ENCODE data around the gene CCND1.
A peak's percentile ranks its signal among the peaks of the same experiment; 100 is the strongest.

The CCND1 gene

DNA sequence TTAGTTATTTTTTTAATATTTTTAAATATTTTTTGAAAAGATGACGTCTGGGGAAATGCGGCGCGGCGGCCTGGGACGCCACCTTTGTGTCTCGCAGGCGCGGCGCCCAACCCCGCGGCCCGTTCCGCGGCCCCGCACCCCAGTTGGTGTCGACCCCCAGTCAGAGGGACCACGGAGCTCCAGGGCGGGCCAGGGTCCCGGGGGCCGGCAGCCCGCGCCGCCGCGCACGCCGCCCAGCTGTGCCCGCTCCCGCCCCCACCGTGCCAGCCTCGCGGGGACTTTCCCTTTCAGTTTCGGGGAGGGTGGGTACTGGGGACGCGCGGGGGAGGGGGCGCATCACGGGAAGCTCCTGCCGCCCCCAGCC, 1.6 kb downstream of the CCND1 start:
- DNase-seq: peak; percentile 55

DNA sequence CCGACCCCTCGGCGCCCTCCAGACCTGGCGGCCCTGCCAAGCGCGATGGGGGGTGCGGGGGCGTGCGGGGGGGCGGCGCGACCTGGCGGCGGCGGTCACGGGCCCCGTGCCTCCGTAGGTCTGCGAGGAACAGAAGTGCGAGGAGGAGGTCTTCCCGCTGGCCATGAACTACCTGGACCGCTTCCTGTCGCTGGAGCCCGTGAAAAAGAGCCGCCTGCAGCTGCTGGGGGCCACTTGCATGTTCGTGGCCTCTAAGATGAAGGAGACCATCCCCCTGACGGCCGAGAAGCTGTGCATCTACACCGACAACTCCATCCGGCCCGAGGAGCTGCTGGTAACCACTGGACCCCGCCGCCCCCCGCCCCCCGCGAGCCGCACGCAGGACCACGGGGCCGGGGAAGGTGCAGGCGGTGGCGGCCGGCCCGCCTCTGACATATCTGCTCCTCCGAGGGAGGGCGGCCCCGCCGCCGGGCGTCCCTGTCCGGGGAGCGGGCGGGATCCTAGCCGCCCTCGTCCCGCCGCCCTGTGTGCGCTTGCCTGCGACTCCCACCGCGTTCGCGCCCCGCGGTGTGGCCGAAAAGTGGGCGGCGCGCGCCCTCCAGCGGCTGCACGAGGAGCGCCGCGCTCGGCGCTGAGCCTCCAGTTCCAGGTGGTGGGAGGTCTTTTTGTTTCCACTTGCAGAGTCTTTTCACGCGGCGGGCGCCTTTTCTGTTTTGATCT, 2.1 kb downstream of the CCND1 start:
- peak; percentile 79 for DNase-seq

DNA sequence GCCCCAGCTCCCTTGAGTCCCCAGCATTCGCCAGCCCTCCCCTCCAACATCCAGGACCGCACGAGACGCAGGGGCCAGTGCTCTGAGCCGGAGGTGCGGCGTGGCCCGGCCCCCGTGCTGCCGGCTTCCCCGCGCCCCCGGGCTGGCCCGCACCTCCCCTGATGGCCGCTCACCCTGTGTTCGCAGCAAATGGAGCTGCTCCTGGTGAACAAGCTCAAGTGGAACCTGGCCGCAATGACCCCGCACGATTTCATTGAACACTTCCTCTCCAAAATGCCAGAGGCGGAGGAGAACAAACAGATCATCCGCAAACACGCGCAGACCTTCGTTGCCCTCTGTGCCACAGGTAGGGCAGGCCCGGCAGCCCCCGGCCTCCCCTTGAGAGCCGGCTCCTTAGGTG, 2.7 kb downstream of the CCND1 start:
- no peak for DNase-seq

DNA sequence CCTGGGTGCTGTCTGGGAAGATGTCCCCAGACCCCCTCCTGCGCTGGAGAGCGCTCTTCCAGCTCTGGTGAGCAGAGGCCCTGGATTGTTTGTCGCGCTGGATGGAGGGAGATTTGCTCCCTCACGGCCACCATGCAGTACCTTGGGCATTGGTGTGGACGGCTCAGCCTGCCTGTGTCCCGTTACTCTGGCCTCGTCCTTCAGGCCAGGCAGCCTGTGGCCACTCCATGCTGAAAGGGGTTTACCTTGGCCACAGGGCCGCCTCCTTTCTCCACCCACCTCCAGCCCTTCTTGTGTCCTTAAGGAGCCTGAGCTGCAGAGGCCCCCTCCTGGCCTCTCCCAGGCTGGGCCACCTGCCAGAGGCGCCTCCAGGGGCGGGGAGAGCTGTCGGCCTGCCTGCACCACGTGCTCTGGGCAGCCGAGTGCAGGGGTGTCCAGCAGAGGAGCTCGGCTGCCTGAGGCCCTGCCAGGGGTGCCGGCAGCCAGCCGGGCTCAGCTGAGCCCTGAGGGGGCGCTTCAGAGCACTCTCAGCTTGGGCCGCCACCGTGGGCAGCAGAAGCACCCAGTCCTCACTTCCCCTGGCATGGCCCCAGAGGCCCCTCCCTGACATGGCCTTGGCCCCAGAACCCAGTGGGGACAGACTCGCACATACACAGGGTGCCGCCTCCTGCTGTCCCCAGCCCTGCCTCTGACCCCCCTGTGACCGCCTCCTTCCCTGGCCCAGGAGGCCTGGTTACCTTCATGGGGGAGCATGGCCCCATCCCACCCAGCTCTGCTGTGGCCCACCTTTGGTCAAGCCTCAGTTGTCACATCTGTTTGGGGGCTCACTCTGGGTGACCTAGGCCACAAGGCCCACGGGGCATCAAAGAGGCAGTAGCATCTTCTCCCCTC, 3.4 kb downstream of the CCND1 start:
- DNase-seq: no peak

DNA sequence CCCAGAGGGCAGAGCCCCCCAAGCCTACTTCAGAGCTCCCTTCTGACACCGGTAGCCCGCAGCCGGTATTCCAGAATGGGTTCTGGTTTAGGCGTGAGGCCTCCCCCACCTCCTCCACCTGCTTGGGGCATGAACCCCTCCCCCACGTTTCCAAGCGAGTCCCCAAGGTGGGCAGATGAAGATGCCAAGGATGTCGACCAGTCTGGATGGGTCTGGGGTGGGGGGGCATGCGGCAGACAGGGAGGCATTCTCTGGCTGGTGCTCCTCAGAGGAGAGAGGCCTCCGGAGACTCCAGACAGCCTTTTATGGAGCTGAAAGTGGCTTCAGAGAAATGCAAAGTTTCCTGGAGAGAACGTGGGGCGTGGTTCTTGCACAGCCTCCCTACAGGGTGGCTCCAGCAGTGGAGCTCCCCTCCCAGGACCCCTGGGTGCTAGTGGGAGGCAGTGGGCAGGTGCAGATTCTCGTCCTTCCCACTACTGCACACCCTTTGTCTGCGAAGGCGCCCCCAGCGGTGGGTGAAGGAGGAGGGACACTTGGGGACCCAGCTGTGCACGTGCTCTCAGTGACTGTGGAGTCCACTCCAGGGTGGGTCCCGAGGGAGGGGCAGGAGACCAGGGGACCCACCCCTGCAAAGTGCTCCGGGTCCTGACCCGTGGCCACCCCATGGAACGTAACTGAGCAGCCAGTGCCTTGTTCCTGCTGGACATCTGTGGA, 4.2 kb downstream of the CCND1 start:
- no peak for DNase-seq

DNA sequence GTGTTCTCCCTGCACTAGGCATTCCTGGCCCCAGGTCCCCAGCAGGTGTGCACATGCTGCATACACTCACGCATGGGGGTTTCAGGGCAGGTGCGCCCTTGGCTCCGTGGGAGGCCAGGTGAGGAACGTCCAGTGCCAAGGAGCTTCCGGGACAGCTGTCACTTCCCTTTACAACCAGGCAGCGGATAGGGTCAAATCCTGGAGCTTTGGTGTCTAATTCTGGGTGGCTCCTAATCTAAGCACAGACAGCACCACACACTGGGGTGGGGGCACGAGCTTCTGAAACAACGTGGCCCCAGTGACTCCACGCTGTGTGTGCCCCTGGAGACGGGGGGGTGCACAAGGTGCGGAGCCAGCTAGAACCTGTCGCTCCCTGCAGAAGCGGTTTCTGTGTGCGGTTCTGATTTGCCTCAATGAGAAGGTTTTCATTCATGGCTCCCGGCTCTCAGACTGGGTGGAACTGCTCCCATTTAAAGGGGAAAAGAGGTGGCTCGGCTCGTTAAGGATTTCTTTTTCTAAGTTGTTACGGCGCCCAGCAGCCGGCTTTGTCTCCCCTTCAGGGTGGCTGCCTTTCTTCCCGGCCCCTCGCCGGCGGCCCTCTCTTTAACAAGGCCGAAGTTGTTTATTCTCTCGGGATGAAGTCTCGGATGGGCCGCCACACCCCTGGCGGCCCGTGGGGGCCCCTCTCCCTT, 5.0 kb downstream of the CCND1 start:
- DNase-seq: no peak

DNA sequence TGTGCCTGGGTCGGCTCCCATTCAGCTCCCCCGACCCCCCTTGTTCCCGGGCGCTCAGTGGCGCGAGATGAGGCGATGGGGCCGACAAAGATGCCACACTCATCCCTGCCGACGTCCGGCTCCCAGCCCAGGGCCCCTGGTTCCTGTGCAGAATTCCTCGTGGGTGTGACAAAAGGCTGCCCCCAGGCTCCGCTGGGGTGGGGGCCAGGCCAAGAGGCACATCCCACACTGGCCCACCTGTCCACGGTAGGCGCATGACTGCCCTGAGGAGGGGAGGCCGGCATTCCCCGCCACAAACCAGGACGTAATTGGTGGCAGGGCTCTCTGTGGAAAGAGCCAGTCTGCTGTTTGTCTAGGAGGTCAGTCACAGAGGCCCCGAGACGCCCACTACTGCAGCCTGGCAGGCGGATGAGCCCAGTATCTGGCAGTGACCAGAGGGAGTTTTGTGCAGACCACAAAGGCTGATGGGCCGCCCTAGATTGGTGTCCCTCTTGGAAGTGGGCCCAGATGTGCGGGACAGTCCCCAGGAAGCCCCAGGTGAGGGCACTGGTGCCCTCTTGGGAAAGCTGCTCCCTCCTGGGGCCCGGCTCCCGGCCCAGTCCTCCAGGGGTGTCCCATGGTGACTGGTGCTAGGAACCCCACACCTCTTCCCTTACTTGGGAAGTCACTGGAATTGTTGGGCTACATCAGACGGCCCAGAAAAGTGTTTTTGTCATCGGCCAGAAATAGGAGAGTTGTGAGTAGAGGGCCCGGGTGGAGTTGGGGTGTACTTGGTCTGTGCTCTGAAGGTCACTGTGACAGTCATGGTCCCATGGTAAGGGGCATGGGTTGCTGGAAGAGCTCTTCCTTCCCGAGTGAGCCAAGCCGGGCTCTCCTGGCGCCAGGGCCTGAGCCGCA, 5.8 kb downstream of the CCND1 start:
- no peak for DNase-seq

DNA sequence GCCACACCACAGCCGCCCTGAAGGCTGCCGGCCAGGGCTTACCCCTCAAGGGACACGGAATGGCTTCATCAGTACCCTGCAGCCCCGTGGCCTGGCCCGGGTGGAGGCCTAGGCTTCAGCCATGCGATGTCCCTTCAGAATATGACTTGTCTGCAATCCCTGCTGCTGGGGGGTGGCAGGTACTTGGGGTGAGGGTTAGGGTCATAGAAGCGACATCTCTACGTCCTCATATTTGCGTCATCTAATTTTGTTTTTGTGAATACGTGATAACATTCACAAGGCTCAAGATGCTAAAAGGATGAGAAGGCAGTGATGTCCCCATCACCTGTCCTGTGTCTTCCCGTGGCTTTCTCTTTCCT, 6.4 kb downstream of the CCND1 start:
- no peak for DNase-seq

DNA sequence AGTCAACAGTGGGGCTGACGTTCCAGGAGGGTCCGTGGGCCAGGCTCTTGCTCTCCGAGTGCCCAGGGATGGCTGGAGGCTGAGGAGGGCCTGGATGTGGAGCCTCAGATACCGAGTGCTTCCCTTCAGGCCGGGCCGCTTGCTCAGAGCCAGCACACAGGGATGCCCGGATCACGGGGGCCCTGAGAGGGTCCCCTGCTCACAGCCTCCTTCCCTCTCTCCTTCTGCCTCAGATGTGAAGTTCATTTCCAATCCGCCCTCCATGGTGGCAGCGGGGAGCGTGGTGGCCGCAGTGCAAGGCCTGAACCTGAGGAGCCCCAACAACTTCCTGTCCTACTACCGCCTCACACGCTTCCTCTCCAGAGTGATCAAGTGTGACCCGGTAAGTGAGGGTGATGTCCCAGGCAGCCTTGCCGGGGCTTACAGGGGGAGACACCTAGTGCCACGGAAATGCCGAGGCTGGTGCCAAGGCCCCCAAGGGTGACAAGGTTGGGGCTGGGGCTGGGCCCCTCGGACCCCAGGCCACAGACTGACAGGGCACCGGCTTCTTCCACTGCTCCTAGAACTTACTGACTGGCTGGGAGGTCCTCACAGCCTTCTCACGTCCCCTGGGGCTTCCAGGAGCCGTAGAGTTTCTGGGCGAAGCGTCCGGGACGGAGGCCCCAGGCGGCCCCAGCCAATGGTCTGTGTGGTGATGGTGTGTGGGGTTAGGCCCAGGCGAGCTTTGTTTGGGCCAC, 7.0 kb downstream of the CCND1 start:
- DNase-seq: no peak

DNA sequence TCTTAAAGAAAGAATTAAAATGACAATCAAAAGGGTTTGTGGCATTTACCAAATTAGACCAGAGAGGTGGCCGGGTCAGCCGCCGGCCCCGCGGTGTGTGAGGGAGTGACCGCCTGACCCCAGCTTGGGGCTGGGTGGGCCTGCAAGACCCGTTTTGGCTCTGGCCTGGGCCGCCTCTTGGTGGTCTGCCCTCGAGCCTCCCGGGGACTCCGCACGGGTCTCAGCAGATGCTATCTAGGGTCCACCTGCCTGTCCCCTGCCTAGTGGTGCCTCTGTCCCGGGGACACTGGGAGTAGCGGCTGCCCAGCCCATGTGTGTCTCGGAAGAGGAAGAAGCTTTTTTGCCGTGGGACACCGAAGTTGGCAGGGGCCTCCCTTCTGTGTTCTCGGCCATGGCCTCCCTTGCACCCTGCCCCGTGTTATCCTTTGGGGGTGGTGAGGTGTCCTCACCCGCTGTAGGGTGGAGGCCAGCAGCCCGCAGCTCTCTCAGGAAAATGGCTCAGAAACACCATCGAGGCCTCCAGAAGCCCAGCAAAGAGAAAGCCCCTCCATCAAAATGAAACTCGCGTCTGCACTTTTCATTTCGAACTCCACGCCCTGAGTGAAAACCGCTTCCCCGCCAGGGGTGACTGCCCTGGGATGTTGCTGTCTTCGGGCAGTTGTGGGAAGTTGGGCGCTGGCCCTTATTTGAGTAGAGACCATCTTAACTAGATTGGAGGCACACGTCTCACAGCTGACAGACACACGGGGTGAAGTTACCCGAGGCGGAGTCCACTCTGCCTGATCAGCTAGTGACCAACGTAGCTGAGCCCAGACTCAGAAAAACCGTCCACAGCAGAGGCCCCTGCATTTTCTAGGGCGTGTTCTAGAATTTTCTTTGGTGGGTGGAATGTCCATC, 8.0 kb downstream of the CCND1 start:
- no peak for DNase-seq

DNA sequence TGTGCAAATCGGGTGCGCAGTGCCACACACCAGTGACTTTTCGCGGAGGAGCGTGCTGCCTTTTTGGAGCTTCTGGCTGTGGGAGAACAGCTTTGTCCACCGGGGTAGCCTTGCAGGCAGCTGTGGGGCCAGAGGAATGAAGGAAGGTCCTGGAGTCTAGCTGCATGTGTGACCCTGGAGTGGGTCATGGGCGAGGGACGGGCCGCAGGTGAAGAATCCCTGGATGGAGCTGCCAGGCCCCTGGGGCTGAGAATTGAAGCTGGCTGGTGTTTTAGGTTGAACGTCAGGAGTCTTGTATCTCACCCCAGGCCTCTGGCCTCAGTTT, 8.6 kb downstream of the CCND1 start:
- no peak for DNase-seq

DNA sequence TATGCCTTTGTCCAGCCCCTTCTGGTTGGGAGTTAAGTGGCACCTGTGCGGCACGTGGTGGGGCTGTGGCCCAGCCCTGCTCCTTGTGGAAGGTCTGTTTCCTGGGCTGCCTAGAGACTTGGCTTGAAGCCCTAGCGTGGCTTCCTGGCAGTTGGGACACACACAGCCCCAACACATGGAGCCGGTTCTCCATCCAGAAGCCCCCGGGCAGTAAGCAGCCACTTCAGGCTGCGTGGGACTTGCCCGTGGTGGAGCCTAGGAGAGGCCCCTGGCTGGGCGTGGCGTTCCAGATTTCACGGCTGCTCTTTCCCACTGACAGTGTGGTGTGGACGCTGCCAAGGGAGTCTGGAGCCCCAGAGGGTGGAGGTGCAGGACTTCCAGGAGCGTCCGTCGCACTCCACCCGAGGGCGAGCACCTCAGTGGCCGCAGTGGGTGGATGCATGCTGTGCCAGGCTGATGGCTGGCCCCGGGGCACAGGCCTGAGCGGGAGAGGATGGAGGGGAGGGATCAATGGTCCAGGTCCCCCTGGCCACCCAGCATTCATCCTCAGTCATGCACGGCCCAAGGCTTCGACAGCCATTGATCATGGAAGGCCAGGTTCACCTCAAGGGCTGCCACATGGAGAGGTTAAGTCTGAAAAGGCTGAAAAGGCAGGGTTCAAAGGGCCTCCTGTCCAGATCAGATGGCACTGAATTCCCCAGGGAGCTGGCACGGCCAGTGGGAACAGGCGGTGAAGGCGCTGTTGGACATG, 9.3 kb downstream of the CCND1 start:
- DNase-seq: no peak

DNA sequence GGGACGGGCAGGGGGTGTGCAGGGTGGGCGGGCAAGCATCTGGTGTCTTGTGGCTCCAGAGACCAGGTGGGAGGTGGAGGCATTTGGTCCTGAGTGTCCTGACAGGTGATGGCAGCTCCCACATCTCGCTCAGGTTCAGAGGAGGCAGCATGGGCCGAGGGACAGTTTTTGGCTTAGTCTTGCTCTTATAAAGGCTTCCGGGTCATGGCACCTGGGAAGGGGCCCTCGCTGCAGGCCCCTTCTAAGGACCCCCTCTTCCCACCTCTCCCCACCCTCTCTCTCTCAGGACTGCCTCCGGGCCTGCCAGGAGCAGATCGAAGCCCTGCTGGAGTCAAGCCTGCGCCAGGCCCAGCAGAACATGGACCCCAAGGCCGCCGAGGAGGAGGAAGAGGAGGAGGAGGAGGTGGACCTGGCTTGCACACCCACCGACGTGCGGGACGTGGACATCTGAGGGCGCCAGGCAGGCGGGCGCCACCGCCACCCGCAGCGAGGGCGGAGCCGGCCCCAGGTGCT, 9.9 kb downstream of the CCND1 start:
- no peak for DNase-seq

DNA sequence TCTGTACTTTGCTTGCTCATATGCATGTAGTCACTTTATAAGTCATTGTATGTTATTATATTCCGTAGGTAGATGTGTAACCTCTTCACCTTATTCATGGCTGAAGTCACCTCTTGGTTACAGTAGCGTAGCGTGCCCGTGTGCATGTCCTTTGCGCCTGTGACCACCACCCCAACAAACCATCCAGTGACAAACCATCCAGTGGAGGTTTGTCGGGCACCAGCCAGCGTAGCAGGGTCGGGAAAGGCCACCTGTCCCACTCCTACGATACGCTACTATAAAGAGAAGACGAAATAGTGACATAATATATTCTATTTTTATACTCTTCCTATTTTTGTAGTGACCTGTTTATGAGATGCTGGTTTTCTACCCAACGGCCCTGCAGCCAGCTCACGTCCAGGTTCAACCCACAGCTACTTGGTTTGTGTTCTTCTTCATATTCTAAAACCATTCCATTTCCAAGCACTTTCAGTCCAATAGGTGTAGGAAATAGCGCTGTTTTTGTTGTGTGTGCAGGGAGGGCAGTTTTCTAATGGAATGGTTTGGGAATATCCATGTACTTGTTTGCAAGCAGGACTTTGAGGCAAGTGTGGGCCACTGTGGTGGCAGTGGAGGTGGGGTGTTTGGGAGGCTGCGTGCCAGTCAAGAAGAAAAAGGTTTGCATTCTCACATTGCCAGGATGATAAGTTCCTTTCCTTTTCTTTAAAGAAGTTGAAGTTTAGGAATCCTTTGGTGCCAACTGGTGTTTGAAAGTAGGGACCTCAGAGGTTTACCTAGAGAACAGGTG, 11.1 kb downstream of the CCND1 start:
- DNase-seq: no peak

DNA sequence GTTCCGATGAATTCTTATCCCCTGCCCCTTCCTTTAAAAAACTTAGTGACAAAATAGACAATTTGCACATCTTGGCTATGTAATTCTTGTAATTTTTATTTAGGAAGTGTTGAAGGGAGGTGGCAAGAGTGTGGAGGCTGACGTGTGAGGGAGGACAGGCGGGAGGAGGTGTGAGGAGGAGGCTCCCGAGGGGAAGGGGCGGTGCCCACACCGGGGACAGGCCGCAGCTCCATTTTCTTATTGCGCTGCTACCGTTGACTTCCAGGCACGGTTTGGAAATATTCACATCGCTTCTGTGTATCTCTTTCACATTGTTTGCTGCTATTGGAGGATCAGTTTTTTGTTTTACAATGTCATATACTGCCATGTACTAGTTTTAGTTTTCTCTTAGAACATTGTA, 12.0 kb downstream of the CCND1 start:
- no peak for DNase-seq

DNA sequence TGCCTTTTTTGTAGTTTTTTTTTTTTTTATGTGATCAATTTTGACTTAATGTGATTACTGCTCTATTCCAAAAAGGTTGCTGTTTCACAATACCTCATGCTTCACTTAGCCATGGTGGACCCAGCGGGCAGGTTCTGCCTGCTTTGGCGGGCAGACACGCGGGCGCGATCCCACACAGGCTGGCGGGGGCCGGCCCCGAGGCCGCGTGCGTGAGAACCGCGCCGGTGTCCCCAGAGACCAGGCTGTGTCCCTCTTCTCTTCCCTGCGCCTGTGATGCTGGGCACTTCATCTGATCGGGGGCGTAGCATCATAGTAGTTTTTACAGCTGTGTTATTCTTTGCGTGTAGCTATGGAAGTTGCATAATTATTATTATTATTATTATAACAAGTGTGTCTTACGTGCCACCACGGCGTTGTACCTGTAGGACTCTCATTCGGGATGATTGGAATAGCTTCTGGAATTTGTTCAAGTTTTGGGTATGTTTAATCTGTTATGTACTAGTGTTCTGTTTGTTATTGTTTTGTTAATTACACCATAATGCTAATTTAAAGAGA, 12.5 kb downstream of the CCND1 start:
- DNase-seq: no peak

DNA sequence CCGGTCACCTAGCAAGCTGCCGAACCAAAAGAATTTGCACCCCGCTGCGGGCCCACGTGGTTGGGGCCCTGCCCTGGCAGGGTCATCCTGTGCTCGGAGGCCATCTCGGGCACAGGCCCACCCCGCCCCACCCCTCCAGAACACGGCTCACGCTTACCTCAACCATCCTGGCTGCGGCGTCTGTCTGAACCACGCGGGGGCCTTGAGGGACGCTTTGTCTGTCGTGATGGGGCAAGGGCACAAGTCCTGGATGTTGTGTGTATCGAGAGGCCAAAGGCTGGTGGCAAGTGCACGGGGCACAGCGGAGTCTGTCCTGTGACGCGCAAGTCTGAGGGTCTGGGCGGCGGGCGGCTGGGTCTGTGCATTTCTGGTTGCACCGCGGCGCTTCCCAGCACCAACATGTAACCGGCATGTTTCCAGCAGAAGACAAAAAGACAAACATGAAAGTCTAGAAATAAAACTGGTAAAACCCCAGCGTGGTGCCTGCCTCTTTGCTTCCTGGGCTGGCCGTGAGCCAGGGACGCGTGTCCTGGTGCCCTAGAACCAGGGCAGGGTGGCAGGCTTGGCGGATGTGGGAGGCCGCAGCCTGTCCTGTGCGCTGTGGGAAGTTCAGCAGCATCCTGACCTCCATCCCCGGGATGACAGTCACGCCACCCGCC, 13.2 kb downstream of the CCND1 start:
- no peak for DNase-seq

Measured in stimulated activated CD4-positive, alpha-beta T cell treated with anti-CD3 and anti-CD28 coated beads, Interleukin-4, amount 100 ng/mL, for 24 hours (primary cell).